Breast epithelium (tissue), 4 donors: ENCODE results near the gene ISL1. TPM values are rescaled to one million over a fixed set of nuclear protein-coding genes. Genes with fewer than 3 reads are reported as not detected.
A peak's percentile ranks its signal among the peaks of the same experiment; 100 is the strongest.

ENCODE experiments used
- DNase-seq, 2 donors: peaks; one replicate each; pipeline ENCODE4 v3.0.0-alpha.2; 2019; ENCODE audit warnings: low spot score in 2 of 2
- H3K27ac ChIP-seq, 2 donors: fragments of 200-600 bp; sonication (generic) in 1 of 2; one replicate each; pipeline ENCODE4 v1.5.1; 2016 to 2019; ENCODE audit warnings: mild to moderate bottlenecking in 1 of 2
- H3K27me3 ChIP-seq, 2 donors: fragments of 200-600 bp; sonication (generic) in 1 of 2; one replicate each; pipeline versions ENCODE4 v1.5.1 to v1.6.0; 2017 to 2019; ENCODE audit warnings: control low read depth in 1 of 2, mild to moderate bottlenecking in 1 of 2
- H3K36me3 ChIP-seq: fragments of 200-600 bp; one replicate; pipeline ENCODE4 v1.5.1; 2019
- H3K4me1 ChIP-seq, 2 donors: fragments of 200-600 bp; sonication (generic); one replicate each; pipeline ENCODE4 v1.5.1; 2016 to 2019; ENCODE audit warnings: control low read depth in 1 of 2
- H3K4me3 ChIP-seq, 3 donors: fragments of 200-600 bp; sonication (generic); 1 replicate in 2 of 3; 2 replicates in 1 of 3; pipeline ENCODE4 v1.5.1; 2016 to 2019; ENCODE audit warnings: mild to moderate bottlenecking in 3 of 3, moderate library complexity in 2 of 3
- H3K9me3 ChIP-seq, 2 donors: fragments of 200-600 bp; sonication (generic) in 1 of 2; one replicate each; pipeline ENCODE4 v1.5.1; 2016 to 2019; ENCODE audit warnings: control low read depth in 1 of 2
- CTCF ChIP-seq, 3 donors: fragments of 450-650 bp; IDR thresholded peaks; one replicate each; pipeline ENCODE4 v1.5.1; 2016 to 2017; ENCODE audit warnings: antibody characterized with exemption in 3 of 3, mild to moderate bottlenecking in 3 of 3, moderate library complexity in 3 of 3
- POLR2A ChIP-seq: fragments of 450-650 bp; IDR thresholded peaks from one replicate; pipeline ENCODE4 v1.6.1; 2016; ENCODE audit warnings: antibody characterized with exemption, mild to moderate bottlenecking, moderate library complexity
- POLR2AphosphoS5 ChIP-seq, 3 donors: sonication (generic); formaldehyde crosslinking; IDR thresholded peaks; one replicate each; pipeline ENCODE4 v1.6.1; 2017; ENCODE audit warnings: antibody characterized with exemption in 3 of 3
- intact Hi-C: fragments of 100-400 bp; cut with DNase I; formaldehyde crosslinking; loops from one replicate; pipeline ENCODE4 v1.15.1; 2023; ENCODE audit warnings: low total_unique reads
- total RNA-seq, 3 donors: library from RNA; depleted of rRNA; stranded (reverse); fragments of >200 nt; gene quantifications; one replicate each; pipeline ENCODE4 v1.1.0, GENCODE V29; 2016

Gene ISL1
- total RNA-seq, 3 donors from 2014 or later, result 1.6 TPM; not detected in 2

- no peak overlapping the region for H3K27ac ChIP-seq
- TF ChIP-seq CTCF (IDR thresholded peaks at IDR 0.05) (no peak), POLR2A (no peak), POLR2AphosphoS5 (IDR thresholded peaks at IDR 0.05) (no peak)
- DNase-seq, result no peak
- peaks cover 0 to 8% of the 10 kb centered on the region in 2 donors for H3K4me1 ChIP-seq
- intact Hi-C loops, result no loop called here
- no peaks in the 10 kb centered on the region for H3K9me3 ChIP-seq
- H3K4me3 ChIP-seq, result peak overlapping the region in 2 of 3 donors; percentile 3 to 47
- H3K36me3 ChIP-seq, result no peaks in the 10 kb centered on the region
- peaks cover 0 to 99% of the 10 kb centered on the region in 2 donors for H3K27me3 ChIP-seq
Measured at GRCh38 chr5:51381761-51382474, 1.3 kb upstream of the ISL1 start.

- intact Hi-C loops, result no loop called here
- TF ChIP-seq POLR2AphosphoS5 (IDR thresholded peaks at IDR 0.05) (no peak), POLR2A (no peak), CTCF (IDR thresholded peaks at IDR 0.05) (no peak)
- Histone ChIP-seq H3K36me3 (no peaks in the 10 kb centered on the region), H3K27me3 (peaks cover 0 to 98% of the 10 kb centered on the region in 2 donors), H3K4me3 (peak overlapping the region; percentile 31 to 64 (median 47)), H3K27ac (no peak overlapping the region), H3K4me1 (peaks cover 0 to 11% of the 10 kb centered on the region in 2 donors), H3K9me3 (no peaks in the 10 kb centered on the region)
- no peak for DNase-seq
Measured at GRCh38 chr5:51382521-51383130, 622 bp upstream of the ISL1 start.

GRCh38 chr5:51384281-51384840 is 1.1 kb downstream of the ISL1 start:
- Histone ChIP-seq H3K9me3 (no peaks in the 10 kb centered on the region), H3K27me3 (peaks cover 0 to 98% of the 10 kb centered on the region in 2 donors), H3K4me1 (peaks cover 0 to 6% of the 10 kb centered on the region in 2 donors), H3K27ac (no peak overlapping the region), H3K4me3 (peak overlapping the region in 1 of 3 donors; percentile 47), H3K36me3 (no peaks in the 10 kb centered on the region)
- DNase-seq, result no peak
- TF ChIP-seq POLR2AphosphoS5 (IDR thresholded peaks at IDR 0.05) (no peak), POLR2A (no peak), CTCF (IDR thresholded peaks at IDR 0.05) (no peak)
- intact Hi-C loops, result no loop called here

GRCh38 chr5:51385216-51385615 is 2.0 kb downstream of the ISL1 start:
- H3K36me3 ChIP-seq, result no peaks in the 10 kb centered on the region
- no peak for DNase-seq
- intact Hi-C loops, result no loop called here
- no peak overlapping the region for H3K27ac ChIP-seq
- H3K4me3 ChIP-seq, result no peak overlapping the region
- no peaks in the 10 kb centered on the region for H3K9me3 ChIP-seq
- H3K27me3 ChIP-seq, result peaks cover 3 to 98% of the 10 kb centered on the region in 2 donors
- H3K4me1 ChIP-seq, result peaks cover 0 to 13% of the 10 kb centered on the region in 2 donors
- no peak for TF ChIP-seq POLR2AphosphoS5 (IDR thresholded peaks at IDR 0.05)
- no peak for TF ChIP-seq POLR2A
- TF ChIP-seq CTCF (IDR thresholded peaks at IDR 0.05), result no peak
